Activated CD4-positive, alpha-beta T cell treated with anti-CD3 and anti-CD28 coated beads for 4 hours (primary cell): ENCODE data around the gene TXNRD2.
"Not testable (repeated sequence)": the region's sequence is repeated elsewhere in the genome, so short reads cannot be mapped to it uniquely, and the experiment has no call there.

Source experiments
- DNase-seq, 2 donors: peaks; one replicate each; pipeline ENCODE4 v3.0.0-alpha.2; 2020

Gene TXNRD2

GRCh38 chr22:19918332-19919106 lies 23.1 kb downstream of the TXNRD2 start:
- DNase-seq: no peak

- DNase-seq: no peak
Observed at GRCh38 chr22:19917389-19918138, 24.1 kb downstream of the TXNRD2 start.

- DNase-seq: no peak
Observed at GRCh38 chr22:19916941-19917340, 24.7 kb downstream of the TXNRD2 start.

- DNase-seq: no peak
Observed at GRCh38 chr22:19916006-19916405, 25.6 kb downstream of the TXNRD2 start.

GRCh38 chr22:19915287-19915954 lies 26.2 kb downstream of the TXNRD2 start:
- no peak for DNase-seq

- DNase-seq: no peak
Observed at GRCh38 chr22:19914201-19914943, 27.2 kb downstream of the TXNRD2 start.

- DNase-seq: no peak
Observed at GRCh38 chr22:19913337-19913936, 28.2 kb downstream of the TXNRD2 start.

- no peak for DNase-seq
Observed at GRCh38 chr22:19912271-19912999, 29.2 kb downstream of the TXNRD2 start.

- no peak for DNase-seq
Observed at GRCh38 chr22:19911540-19912270, 29.9 kb downstream of the TXNRD2 start.

- DNase-seq: no peak
Observed at GRCh38 chr22:19910180-19910744, 31.4 kb downstream of the TXNRD2 start.

GRCh38 chr22:19909350-19910179 lies 32.1 kb downstream of the TXNRD2 start:
- peak; percentile 80 to 88 for DNase-seq

- DNase-seq: not testable (repeated sequence)
Observed at GRCh38 chr22:19907902-19908301, 33.7 kb downstream of the TXNRD2 start.

- DNase-seq: not testable (repeated sequence)
Observed at GRCh38 chr22:19906864-19907263, 34.8 kb downstream of the TXNRD2 start.

GRCh38 chr22:19905347-19906276 lies 36.0 kb downstream of the TXNRD2 start:
- no peak for DNase-seq

- no peak for DNase-seq
Observed at GRCh38 chr22:19904935-19905334, 36.7 kb downstream of the TXNRD2 start.

GRCh38 chr22:19904174-19904856 lies 37.3 kb downstream of the TXNRD2 start:
- DNase-seq: no peak

GRCh38 chr22:19903513-19903912 lies 38.1 kb downstream of the TXNRD2 start:
- no peak for DNase-seq

- no peak for DNase-seq
Observed at GRCh38 chr22:19903031-19903430, 38.6 kb downstream of the TXNRD2 start.
